Activated CD4-positive, alpha-beta memory T cell treated with anti-CD3 and anti-CD28 coated beads for 36 hours (primary cell): ENCODE results near the gene PTPRN2. TPM values are rescaled to one million over a fixed set of nuclear protein-coding genes. Genes with fewer than 3 reads are reported as not detected.

Source experiments
- CTCF ChIA-PET: fragments of 350-600 bp; sonication (Branson Sonifier 250); formaldehyde crosslinking; loops from one replicate; lab custom pipeline; 2021; ENCODE audit warnings: antibody characterized with exemption, inconsistent platforms; lab: Charles Lee
- POLR2A ChIA-PET: fragments of 350-600 bp; sonication (Branson Sonifier 250); formaldehyde crosslinking; loops from one replicate; lab custom pipeline; 2021; ENCODE audit warnings: antibody characterized with exemption; lab: Charles Lee
- DNase-seq: peaks from one replicate; pipeline ENCODE4 v3.0.0-alpha.2; 2020
- H3K27ac Mint-ChIP-seq: one replicate; pipeline ENCODE4 v1.8.0; 2021; ENCODE audit warnings: mixed read lengths
- H3K27me3 Mint-ChIP-seq: one replicate; pipeline ENCODE4 v1.8.0; 2021; ENCODE audit warnings: mixed read lengths
- H3K36me3 Mint-ChIP-seq: one replicate; pipeline ENCODE4 v1.8.0; 2021; ENCODE audit warnings: mixed read lengths
- H3K4me1 Mint-ChIP-seq: one replicate; pipeline ENCODE4 v1.8.0; 2021; ENCODE audit warnings: low read depth, mixed read lengths
- H3K4me3 Mint-ChIP-seq: one replicate; pipeline ENCODE4 v1.8.0; 2021; ENCODE audit warnings: mild to moderate bottlenecking, mixed read lengths
- H3K9me3 Mint-ChIP-seq: one replicate; pipeline ENCODE4 v1.8.0; 2021; ENCODE audit warnings: mixed read lengths
- intact Hi-C: fragments of 100-400 bp; cut with micrococcal nuclease; formaldehyde crosslinking; loops from one replicate; pipeline ENCODE4 v1.15.1; 2023
- total RNA-seq, 2 experiments: library from RNA; stranded (reverse); gene quantifications; one replicate each; pipeline ENCODE4 v1.2.3, GENCODE V29; 2021

Gene PTPRN2
- total RNA-seq, 2 experiments from 2014 or later: 0.51 to 0.64 TPM

DNA sequence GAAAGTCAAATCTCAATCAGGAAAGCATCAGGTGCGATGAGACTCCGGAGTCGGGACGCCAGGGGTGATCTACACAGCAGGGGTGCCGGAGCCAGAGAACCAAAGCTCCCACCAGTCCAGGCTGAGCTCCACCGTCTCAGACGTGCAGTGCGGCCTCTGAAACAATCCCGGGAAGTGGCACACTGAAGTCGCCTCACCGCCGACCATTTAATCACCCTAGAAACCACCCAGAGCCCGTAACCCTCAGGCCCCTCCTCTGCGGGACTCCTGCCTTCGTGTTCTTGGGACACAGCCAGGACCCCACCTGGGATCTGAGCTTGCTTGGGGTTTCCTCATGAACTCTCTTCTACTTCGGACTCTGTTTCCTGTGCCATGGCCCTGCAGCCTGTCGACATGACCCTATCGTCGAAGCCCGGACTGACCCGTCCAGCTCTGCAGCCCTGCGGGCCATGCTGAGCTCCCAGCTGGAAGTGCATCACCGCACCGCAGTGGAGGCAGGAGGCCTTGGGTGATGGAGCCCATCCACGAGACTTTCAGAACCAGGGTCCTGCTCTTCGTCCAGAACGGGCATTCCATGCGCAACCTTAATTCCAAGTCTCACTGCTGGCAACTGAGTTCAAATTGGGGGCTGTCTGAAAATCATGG, 266.4 kb downstream of the PTPRN2 start:
- ChIA-PET CTCF (no interaction called here), POLR2A (no interaction called here)
- Mint-ChIP-seq H3K27me3 (peaks cover 3% of the 10 kb centered on the region), H3K27ac (no peak overlapping the region), H3K4me3 (no peak overlapping the region), H3K36me3 (no peaks in the 10 kb centered on the region), H3K9me3 (peaks cover under 1% of the 10 kb centered on the region), H3K4me1 (no peaks in the 10 kb centered on the region)
- intact Hi-C loops: no loop called here
- DNase-seq: no peak

DNA sequence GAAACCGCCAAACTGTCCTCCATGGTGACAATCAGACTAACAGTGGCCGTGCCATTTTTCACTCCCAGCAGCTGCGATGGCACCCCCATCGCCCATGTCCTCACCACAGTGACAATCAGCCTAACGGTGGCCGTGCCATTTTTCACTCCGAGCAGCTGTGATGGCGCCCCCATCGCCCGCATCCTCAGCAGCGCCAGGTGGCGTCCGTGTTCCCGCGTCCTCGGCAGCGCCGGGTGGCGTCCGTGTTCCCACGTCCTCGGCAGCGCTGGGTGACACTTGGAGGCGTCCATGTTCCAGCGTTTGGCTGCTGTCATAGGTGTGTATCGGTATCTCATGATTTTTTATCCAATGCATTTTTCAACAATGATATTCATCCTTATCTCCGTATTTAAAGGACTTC, 267.3 kb downstream of the PTPRN2 start:
- peaks cover 3% of the 10 kb centered on the region for H3K27me3 Mint-ChIP-seq
- no peak overlapping the region for H3K4me3 Mint-ChIP-seq
- no peak for DNase-seq
- H3K9me3 Mint-ChIP-seq: no peaks in the 10 kb centered on the region
- CTCF ChIA-PET: no interaction called here
- no peak overlapping the region for H3K27ac Mint-ChIP-seq
- intact Hi-C loops: no loop called here
- POLR2A ChIA-PET: no interaction called here
- H3K36me3 Mint-ChIP-seq: no peaks in the 10 kb centered on the region
- no peaks in the 10 kb centered on the region for H3K4me1 Mint-ChIP-seq

DNA sequence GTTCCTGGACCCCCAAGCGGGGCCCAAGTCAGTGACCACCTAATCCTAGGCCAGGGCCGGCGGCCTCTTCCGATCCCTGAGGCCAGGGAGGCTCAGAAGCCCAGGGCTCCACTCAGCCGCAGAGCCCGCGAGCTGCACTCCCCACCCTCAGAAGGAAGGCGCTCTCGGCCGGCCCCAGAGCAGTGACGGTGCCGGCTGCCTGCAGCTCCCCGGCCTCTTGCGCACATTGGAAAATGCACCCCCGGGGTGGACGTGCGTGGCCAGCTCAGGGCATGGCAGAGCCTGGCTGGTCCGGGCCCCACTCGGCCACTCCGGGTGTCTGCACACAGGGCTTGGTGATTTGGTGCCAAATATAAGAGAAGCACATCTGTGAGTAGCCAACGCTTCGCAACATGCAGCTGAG, 269.1 kb downstream of the PTPRN2 start:
- intact Hi-C loops: no loop called here
- CTCF ChIA-PET: no interaction called here
- H3K27me3 Mint-ChIP-seq: peaks cover 3% of the 10 kb centered on the region
- H3K27ac Mint-ChIP-seq: no peak overlapping the region
- no peaks in the 10 kb centered on the region for H3K9me3 Mint-ChIP-seq
- POLR2A ChIA-PET: no interaction called here
- H3K4me3 Mint-ChIP-seq: no peak overlapping the region
- DNase-seq: no peak
- H3K36me3 Mint-ChIP-seq: no peaks in the 10 kb centered on the region
- H3K4me1 Mint-ChIP-seq: no peaks in the 10 kb centered on the region

DNA sequence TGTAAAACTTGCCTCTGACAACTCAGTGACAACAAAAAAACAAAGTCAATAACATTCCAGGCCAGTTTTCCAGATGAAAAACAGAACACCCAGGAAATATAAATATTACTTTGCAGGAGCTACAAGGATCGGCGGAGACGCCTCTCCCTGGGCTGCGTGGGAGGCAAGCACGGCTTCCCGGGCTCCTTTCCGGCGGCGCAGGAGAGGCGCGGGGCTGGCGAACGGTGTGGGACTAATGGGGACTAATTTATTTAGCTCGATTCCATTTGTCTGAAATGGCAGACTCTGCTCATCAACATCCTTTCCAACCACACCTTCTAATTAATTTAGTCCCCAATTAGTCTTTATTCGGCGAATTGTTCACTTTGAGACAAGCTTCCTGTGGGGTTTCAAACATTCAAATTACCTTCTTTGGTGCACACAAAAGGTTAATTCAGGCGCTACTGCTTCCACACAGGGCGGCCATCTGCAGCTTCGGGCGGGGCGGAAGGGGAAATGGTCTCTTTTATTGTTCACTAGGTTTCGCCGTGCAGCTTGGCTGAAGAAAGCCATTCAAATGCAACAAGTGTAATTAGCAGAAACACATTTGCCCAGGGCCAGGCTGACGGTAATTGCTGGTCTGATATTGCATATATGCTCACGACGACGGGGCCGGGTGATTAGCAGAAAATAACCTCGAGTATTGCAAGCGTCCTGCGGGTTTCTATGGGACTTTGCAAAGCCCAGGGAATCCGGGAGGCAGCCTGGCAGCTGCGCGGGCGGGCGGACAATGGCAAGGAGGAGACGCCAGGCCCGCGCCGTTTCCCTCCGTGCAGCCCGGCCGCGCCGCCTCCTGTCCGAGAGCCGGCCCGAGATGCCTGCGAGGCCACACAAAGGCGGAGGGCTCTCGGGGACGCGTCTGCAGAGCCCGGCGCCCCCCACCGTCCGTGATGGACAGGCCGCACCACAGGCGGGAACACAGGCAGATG, 270.1 kb downstream of the PTPRN2 start:
- intact Hi-C loops: no loop called here
- no peak for DNase-seq
- H3K4me1 Mint-ChIP-seq: no peaks in the 10 kb centered on the region
- H3K36me3 Mint-ChIP-seq: no peaks in the 10 kb centered on the region
- no peak overlapping the region for H3K27ac Mint-ChIP-seq
- no peak overlapping the region for H3K4me3 Mint-ChIP-seq
- H3K27me3 Mint-ChIP-seq: peaks cover 3% of the 10 kb centered on the region
- CTCF ChIA-PET: no interaction called here
- peaks cover 4% of the 10 kb centered on the region for H3K9me3 Mint-ChIP-seq
- POLR2A ChIA-PET: no interaction called here

DNA sequence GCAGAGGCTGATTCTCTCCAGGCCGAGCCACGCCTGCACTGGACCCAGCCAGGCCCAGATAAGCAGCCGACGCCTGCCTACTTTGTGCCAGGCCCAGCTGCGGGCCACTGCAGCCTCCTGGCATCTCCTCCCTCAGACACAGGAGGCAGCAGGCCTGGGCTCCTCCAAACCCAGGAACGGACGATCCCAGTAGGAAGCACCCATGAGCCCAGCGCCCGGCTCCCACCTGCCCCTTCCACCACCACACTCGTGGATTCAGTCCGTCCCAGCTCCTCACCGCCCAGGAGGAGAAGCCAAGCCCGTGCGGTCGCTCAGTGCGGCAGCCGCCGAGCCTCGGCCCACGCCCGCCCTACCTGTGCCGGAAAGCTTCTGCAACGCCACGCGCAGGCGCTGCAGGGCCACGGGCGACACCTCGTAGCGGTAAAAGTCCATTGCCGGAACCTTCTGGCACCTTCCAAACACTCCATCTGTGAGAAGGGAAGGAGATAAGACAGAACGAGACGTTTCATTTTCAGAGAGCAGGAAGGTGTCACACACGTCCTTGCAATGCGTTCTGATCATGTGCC, 271.1 kb downstream of the PTPRN2 start:
- peaks cover 3% of the 10 kb centered on the region for H3K27me3 Mint-ChIP-seq
- CTCF ChIA-PET: no interaction called here
- intact Hi-C loops: no loop called here
- peaks cover 14% of the 10 kb centered on the region for H3K9me3 Mint-ChIP-seq
- H3K27ac Mint-ChIP-seq: no peak overlapping the region
- H3K36me3 Mint-ChIP-seq: no peaks in the 10 kb centered on the region
- H3K4me3 Mint-ChIP-seq: no peak overlapping the region
- POLR2A ChIA-PET: no interaction called here
- no peaks in the 10 kb centered on the region for H3K4me1 Mint-ChIP-seq
- DNase-seq: no peak

DNA sequence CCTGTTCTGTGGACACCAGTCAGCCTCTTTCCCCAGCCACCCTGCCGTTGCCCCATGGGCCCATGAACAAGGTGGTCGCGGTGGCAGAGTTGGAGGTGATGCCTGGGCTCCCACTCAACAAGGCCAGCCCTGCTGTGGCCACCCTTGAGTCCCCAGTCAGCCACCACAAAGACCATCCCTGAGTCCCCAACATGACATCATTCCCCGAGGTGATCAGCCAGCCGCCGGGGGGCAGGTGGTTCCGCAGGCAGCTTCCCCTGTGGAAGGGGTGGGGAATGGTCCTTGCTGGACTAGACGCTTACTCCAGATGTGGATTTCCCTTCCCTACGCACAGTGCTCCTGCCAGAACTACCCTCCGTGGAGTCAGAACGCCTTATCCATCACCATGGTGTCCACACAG, 271.7 kb downstream of the PTPRN2 start:
- Mint-ChIP-seq H3K27ac (no peak overlapping the region), H3K4me1 (no peaks in the 10 kb centered on the region), H3K4me3 (no peak overlapping the region), H3K36me3 (no peaks in the 10 kb centered on the region), H3K9me3 (peaks cover 21% of the 10 kb centered on the region), H3K27me3 (peaks cover 3% of the 10 kb centered on the region)
- no peak for DNase-seq
- CTCF ChIA-PET: no interaction called here
- POLR2A ChIA-PET: no interaction called here
- intact Hi-C loops: no loop called here

DNA sequence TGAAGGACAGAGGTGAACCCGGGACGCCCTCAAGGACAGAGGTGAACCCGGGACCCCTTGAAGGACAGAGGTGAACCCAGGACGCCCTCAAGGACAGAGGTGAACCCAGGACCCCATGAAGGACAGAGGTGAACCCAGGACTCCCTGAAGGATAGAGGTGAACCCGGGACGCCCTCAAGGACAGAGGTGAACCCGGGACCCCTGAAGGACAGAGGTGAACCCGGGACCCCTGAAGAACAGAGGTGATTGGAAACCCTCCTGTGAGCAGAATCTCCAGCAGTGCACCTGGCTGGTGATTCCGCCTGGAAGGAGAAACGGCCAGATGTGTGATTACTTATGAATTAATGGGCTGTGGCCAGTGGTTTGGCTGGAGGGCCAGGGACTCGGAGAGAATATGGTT, 272.3 kb downstream of the PTPRN2 start:
- CTCF ChIA-PET: no interaction called here
- H3K27me3 Mint-ChIP-seq: peaks cover 3% of the 10 kb centered on the region
- no peaks in the 10 kb centered on the region for H3K4me1 Mint-ChIP-seq
- H3K4me3 Mint-ChIP-seq: no peak overlapping the region
- no peak for DNase-seq
- peaks cover 23% of the 10 kb centered on the region for H3K9me3 Mint-ChIP-seq
- H3K27ac Mint-ChIP-seq: no peak overlapping the region
- POLR2A ChIA-PET: no interaction called here
- H3K36me3 Mint-ChIP-seq: no peaks in the 10 kb centered on the region
- intact Hi-C loops: no loop called here

DNA sequence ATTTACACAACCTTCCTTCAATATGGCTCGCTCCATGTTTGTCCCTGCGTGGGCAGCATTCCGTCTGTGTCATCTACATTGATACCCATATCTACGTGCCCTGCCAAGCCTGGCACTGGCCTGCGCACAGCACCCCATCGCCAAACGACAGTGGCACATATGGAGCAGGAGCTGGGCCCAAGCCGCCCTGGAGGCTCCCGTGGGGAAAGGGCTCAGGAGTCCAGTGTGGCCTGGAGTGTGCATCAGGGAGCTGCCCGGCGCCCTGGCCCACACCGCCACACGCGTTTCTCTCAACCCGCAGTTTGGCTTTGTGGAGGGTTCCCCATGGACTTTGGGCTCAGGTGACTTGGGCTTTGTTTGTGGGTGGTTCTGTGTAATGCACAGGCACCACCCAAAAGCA, 273.2 kb downstream of the PTPRN2 start:
- H3K27ac Mint-ChIP-seq: no peak overlapping the region
- DNase-seq: no peak
- POLR2A ChIA-PET: no interaction called here
- peaks cover 3% of the 10 kb centered on the region for H3K27me3 Mint-ChIP-seq
- CTCF ChIA-PET: no interaction called here
- H3K4me3 Mint-ChIP-seq: no peak overlapping the region
- H3K36me3 Mint-ChIP-seq: no peaks in the 10 kb centered on the region
- H3K4me1 Mint-ChIP-seq: no peaks in the 10 kb centered on the region
- peaks cover 30% of the 10 kb centered on the region for H3K9me3 Mint-ChIP-seq
- intact Hi-C loops: no loop called here

DNA sequence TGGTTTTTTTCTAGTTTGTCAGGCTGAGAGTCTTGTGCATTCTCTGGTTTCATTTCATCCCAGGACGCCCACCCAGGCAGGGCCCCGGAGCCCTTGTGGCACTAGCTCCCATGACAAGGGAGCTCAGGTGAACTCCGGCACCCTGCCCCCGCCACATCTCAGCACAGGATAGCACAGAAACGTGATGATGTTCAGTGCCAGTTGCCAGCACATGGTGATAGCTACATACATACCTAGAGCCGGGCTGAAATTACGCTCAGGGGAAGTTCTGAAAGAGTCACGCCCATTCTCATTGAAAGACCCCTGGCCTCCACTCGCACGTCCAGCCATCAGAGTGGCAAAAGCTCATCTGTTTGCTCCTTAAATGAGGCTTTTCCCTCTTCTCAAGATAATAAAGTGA, 273.7 kb downstream of the PTPRN2 start:
- Mint-ChIP-seq H3K4me3 (no peak overlapping the region), H3K9me3 (peaks cover 34% of the 10 kb centered on the region), H3K4me1 (no peaks in the 10 kb centered on the region), H3K27ac (no peak overlapping the region), H3K27me3 (peaks cover 3% of the 10 kb centered on the region), H3K36me3 (no peaks in the 10 kb centered on the region)
- POLR2A ChIA-PET: no interaction called here
- CTCF ChIA-PET: no interaction called here
- DNase-seq: no peak
- intact Hi-C loops: no loop called here

DNA sequence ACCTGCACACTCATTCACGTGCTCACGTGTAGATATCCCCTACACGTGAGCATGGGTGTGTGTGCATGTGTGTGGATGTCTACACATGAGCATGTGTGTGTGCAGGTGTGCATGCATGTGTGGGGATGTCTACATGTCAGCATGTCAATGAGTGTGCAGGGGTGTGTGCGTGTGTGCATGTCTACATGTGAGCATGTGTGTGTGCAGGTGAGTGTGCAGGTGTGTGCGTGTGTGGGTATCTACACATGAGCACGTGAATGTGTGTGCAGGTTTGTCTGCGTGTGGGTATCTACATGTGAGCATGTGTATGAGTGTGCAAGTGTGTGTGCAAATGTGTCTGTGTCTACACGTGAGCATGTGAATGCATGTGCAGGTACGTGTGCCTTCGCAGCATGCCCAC, 274.8 kb downstream of the PTPRN2 start:
- H3K27me3 Mint-ChIP-seq: peaks cover 3% of the 10 kb centered on the region
- intact Hi-C loops: no loop called here
- no peaks in the 10 kb centered on the region for H3K4me1 Mint-ChIP-seq
- no peak for DNase-seq
- H3K27ac Mint-ChIP-seq: no peak overlapping the region
- H3K4me3 Mint-ChIP-seq: no peak overlapping the region
- POLR2A ChIA-PET: no interaction called here
- H3K9me3 Mint-ChIP-seq: peaks cover 40% of the 10 kb centered on the region
- no peaks in the 10 kb centered on the region for H3K36me3 Mint-ChIP-seq
- CTCF ChIA-PET: no interaction called here

DNA sequence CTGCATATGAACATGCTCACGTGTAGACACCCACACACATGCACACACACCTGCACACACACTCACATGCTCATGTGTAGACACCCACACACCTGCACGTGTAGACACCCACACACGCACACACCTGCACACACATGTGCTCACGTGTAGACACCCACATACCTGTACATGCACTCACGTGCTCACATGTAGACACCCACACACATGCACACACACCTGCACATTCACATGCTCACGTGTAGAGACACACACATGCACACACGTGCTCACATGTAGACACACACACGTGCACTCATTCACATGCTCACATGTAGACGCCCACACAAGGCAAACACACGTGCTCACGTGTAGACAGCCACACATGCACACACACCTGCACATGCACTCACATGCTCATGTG, 275.8 kb downstream of the PTPRN2 start:
- Mint-ChIP-seq H3K4me1 (no peaks in the 10 kb centered on the region), H3K27ac (no peak overlapping the region), H3K27me3 (no peaks in the 10 kb centered on the region), H3K4me3 (no peak overlapping the region), H3K9me3 (peaks cover 45% of the 10 kb centered on the region), H3K36me3 (no peaks in the 10 kb centered on the region)
- intact Hi-C loops: no loop called here
- DNase-seq: no peak
- ChIA-PET POLR2A (no interaction called here), CTCF (no interaction called here)

DNA sequence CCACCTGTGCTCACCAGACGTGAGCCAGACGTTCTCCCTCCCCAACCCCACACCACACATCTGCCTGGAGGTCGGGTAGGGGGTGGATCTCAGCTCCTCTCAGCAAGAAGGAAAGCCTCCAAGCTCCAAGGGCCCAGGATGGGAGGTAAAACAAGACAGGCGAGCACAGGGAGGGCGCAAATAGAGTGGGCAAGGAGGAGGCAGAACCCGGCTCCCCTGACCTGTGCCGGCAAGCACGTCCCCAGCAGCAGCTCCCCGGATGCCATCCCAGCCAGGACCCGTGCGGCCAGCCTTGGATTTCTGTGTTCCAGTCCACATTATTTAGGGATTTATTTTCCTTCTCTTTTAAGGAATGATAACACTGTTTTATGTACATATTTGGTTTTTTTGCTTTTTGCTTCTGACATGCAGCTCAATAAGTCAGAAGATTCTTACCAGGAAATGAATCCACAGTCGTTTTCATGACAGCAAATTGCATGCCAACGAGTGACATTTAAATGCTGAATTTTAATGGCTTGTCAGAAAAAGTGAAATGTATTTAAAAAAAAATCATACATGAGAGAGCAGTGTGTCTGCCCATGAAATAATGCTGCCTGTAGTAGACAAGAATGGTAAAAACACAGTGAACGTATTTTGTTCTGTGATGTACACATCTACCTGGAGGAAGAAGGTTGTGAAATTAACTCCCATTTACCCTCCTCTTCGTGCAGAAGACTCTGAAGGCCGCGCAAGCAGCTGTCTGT, 276.5 kb downstream of the PTPRN2 start:
- DNase-seq: no peak

More for the DNA sequence above, 276.5 kb downstream of the PTPRN2 start:
- Mint-ChIP-seq H3K4me1 (no peaks in the 10 kb centered on the region), H3K36me3 (no peaks in the 10 kb centered on the region), H3K9me3 (peaks cover 49% of the 10 kb centered on the region), H3K27ac (no peak overlapping the region), H3K4me3 (no peak overlapping the region), H3K27me3 (no peaks in the 10 kb centered on the region)
- intact Hi-C loops: no loop called here
- ChIA-PET POLR2A (no interaction called here), CTCF (no interaction called here)
